GM21528 (cell line): Measurements from ENCODE around the gene TM9SF4.
"Not testable (repeated sequence)": the region's sequence is repeated elsewhere in the genome, so short reads cannot be mapped to it uniquely, and the experiment has no call there.

Source experiments
- ATAC-seq: cut with Tn5 transposase; IDR thresholded peaks from one replicate; pipeline ENCODE4 v1.9.1; 2021; ENCODE audit warnings: mild to moderate bottlenecking, moderate library complexity; ENCODE audit not compliant: unreplicated experiment, low FRiP score

TM9SF4 gene

DNA sequence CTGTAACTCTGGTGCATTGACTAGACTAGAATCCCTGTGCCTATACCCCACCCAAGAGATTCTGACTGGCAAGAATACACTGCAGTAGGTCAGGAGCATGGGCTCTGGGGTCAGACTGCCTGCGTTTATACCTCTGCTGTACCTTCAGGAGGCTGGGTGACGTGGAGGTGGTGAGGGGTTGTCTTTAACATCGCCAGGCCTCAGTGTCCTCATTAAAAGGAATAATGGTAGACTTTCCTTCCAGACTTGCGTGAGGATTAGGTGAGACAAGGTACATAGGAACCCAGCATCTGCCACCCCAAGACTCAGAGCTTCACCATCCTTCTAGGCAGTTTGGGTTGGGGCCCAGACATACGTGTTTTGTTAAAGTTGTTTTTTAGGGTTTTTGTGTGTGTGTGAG is 44.3 kb downstream of the TM9SF4 start:
- no peak for ATAC-seq

- ATAC-seq = no peak
Measured at GRCh38 chr20:32155017-32155981, 45.8 kb downstream of the TM9SF4 start.

- ATAC-seq = no peak
Measured at GRCh38 chr20:32157611-32158010, 48.1 kb downstream of the TM9SF4 start.

DNA sequence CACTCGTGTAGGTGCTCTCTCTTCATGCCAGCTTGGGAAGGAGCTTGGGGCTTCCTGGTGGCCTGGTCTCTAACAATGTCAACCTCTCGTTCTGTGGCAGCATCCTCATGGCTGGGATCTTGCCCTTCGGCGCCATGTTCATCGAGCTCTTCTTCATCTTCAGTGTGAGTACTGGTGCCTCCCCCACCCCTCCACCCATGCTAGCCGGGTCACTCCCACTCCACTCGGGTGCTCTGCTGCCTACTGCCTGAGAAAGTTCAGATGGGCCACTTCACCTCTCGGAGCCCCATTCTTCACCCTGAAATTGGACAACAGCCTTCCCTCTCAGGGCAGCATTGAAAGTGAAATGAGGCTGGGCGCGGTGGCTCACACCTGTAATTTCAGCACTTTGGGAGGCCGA is 48.8 kb downstream of the TM9SF4 start:
- ATAC-seq = no peak

DNA sequence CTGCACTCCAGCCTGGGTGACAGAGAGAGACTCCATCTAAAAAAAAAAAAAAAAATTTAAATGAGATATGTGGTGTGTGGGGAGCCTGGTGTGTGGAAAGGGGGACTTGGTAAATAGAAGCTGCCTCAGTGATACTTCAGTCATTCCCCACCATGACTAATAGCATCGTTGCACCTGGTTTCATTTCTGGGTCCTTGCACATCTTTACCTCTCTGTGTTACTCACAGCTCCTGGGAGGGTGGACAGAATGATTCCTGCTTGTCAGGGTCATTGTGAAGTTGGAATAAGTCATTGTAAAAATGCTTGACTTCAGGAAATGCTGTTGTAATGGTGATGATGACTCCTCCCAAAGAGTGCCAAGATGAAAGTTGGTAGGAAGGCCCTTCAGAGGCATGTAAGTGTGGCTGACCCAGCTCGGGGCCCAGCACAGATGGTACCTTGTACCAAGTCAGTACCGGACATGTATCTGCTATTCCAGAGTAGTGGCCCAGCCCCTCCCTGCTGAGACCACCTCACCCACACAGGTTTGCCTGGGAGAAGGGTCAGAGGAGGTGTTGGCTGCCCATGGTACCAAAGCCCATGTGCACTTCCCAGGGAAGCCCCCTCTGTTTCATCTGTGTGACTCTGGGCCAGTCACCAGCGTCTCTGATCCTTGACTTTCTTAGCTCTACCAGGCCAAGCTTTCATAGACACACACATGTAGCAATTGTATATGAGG is 49.6 kb downstream of the TM9SF4 start:
- ATAC-seq = no peak

- no peak for ATAC-seq
Measured at GRCh38 chr20:32159766-32160221, 50.3 kb downstream of the TM9SF4 start.

DNA sequence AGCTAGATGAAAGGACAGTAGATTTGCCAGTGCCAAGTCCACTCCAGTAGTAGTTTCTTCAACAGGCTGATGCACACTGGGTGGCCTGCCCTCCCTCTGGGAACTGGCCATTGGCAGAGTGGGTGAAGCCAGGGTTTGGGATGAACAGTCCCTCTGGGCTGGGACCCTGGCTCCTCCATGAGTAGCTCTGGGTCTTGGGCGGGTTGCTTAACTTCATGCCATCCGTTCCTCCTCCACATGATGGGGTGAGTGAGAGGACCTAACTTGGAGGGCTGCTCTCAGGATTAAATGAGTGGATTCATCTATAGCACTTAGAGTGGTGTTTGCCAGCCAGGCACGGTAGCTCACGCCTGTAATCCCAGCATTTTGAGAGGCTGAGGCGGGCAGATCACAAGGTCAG is 50.8 kb downstream of the TM9SF4 start:
- ATAC-seq = no peak

- ATAC-seq = no peak
Measured at GRCh38 chr20:32162351-32162750, 52.8 kb downstream of the TM9SF4 start.

DNA sequence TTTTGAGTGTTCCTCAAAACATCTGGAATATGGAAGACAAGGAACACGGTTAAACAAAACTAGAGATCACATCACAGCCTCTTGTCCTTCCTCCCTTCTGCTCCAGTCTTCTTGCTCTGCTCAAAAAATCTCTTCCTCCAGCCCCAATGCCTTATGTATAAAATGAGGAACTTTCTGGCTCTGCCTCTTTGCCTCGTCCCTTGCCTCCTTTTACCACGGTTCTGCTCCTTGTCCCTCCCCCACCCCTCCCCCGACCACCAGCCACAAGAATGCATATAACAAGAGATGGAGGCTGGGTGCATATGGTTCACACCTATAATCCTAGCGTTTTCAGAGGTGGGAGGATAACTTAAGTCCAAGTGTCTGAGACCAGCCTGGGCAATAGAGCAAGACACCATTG is 54.4 kb downstream of the TM9SF4 start:
- no peak for ATAC-seq

GRCh38 chr20:32164984-32165735 is 55.6 kb downstream of the TM9SF4 start:
- no peak for ATAC-seq

GRCh38 chr20:32165836-32166545 is 56.5 kb downstream of the TM9SF4 start:
- ATAC-seq = no peak

DNA sequence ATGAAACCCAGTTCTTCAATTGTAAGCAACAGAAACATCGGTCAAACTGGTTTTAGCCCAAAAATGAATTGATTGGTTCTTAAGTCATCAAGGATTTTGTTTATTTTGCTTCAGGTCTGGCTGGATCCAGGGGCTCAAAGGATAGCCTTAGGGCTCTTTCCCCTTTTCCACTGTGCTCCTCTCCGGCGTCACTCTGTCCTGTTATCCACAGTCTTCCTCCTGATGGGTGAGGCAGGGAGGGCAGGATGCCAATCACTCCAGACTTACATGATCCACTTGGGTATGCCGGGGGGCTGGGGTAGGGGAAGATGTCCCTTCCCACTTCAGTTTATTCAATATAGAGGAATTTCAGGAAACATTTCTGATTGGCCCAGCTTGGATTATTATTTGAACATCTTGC is 58.0 kb downstream of the TM9SF4 start:
- no peak for ATAC-seq

GRCh38 chr20:32168184-32168910 is 58.8 kb downstream of the TM9SF4 start:
- no peak for ATAC-seq

DNA sequence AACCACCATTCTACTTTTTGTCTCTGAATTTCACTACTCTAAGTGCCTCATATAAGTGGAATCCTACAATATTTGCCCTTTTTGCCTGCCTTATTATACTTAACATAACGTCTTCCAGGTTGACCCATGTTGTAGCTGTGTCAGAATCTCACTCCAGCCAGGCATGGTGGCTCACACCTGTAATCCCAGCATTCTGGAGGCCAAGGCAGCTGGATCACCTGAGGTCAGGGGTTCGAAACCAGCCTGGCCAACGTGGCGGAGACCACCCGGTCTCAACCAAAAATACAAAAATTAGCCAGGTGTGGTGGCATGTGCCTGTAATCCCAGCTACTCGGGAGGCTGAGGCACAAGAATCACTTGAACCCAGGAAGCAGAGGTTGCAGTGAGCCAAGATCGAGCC is 68.2 kb downstream of the TM9SF4 start:
- not testable (repeated sequence) for ATAC-seq

DNA sequence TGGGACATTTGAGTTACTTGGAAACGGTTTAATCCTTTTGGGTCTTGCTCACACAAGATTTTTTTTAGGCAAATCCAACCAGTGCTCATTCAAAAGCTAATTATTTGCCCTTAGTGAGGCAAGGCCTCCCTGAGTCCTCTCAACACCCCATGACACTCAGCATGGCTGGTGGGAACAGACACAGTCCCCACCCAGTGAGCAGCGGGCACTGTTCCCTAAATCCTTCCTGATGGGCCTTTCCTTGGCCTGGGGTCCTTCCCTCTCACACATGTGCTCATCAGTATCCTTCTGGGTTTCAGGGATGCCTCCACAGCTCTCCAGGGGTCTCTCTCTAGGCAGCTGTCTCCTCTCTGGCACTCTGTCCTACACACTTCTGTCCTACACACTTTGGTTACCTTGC is 70.0 kb downstream of the TM9SF4 start:
- no peak for ATAC-seq

DNA sequence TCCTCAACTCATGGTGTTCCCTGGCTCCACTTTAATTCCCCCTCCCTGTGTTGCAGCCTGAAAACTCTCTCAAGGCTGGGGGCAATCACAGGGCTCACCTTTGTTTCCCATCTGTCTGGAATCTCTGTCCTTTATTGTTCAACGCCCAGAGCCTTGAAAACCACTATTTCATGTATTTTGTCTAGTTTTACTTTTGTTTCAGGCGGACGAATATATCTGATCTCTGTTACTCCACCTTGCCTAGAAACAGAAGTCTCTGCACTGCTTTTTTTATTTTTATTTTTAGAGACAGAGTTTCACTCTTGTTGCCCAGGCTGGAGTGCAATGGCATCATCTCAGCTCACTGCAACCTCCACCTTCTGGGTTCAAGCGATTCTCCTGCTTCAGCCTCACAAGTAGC is 70.4 kb downstream of the TM9SF4 start:
- ATAC-seq = no peak

DNA sequence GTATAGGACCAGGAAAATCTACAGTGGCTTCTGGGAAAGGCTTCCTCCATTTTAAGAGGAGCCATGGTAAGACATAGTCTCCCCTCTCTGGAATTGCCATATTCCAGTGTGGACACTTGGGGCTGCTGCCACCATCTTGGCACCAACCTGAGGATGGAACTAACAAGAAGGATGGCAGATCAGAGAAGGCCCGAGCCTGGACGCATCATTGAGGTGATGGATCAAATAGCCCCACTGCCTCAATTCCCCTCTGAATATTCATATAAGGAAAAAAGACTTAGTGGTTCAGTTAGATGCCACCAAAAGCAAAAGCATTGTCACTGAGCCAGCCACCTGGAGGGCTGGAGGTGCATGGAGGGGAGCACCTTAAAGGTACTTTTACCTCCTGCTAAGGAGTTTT is 72.1 kb downstream of the TM9SF4 start:
- no peak for ATAC-seq

DNA sequence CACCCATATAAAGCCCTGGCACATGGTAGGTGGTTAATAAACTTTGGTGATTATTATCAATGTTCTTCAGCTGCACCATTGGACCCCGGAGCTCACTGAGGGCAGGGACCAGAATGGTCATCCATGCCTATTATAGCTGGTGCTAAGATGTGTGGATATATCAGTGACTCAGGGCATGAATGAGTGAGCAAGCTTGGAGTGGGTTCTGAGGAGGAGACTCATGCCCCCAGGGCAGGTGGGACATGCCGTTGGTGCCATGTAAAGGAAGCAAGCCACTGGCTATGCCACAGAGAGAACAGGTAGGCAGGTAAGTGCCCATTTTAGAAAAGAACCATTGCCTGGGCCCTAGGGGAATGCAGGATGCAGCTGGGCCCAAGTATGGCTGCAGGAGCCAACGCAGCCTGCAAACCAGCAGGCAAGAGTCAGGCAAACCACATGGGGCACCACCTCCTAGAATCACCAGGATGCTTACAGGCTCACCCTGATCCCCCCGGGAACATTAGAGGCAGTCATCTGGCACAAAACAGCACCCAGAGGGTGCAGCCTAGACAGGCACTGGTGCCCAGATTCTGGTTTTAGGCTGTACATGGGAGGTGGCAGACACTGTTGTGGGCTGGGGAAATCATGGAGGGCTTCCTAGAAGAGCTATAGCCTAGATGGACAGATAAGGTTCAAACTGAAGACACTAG is 74.6 kb downstream of the TM9SF4 start:
- no peak for ATAC-seq

DNA sequence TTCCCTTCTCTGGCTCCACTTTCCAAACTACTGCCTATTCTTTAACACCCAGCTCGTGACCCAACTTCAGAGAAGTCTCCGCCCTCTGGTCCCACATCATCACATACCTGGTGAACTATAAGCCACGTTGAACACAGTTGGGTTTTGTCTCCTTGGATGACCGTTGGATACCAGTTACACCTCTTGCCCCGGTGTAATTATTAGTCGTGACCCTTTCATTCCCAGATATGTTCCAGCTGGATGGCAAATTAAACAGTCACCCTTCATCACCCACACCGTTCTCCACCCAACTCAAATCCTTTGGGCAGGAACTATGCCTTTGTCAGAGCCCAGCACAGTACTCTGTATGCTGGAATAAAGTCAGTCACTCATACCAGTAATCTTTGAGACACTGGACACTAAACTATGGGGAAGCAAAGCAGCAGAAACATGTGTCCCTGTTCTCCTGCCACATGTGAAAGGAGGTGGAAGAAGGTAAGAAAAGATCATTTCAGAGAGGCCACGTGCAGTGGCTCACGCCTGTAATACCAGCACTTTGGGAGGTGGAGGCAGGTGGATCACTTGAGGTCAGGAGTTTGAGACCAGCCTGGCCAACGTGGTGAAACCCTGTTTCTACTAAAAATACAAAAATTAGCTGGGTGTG is 75.6 kb downstream of the TM9SF4 start:
- no peak for ATAC-seq
